Neutrophil (primary cell): ENCODE measurements around the gene TLK2.

Experiments used
- H3K27ac ChIP-seq: fragments of 200-600 bp; sonication (generic); 2 replicates; pipeline ENCODE4 v1.5.1; 2016; ENCODE audit warnings: mild to moderate bottlenecking, moderate library complexity
- H3K27me3 ChIP-seq: fragments of 200-600 bp; sonication (generic); 2 replicates; pipeline ENCODE4 v1.6.0; 2016; ENCODE audit warnings: mild to moderate bottlenecking
- H3K36me3 ChIP-seq: fragments of 200-600 bp; sonication (generic); 2 replicates; pipeline ENCODE4 v1.5.1; 2017
- H3K4me1 ChIP-seq, 2 experiments: fragments of 200-600 bp in 1 of 2; sonication (generic) in 1 of 2; 1 replicate in 1 of 2; 2 replicates in 1 of 2; pipeline versions ENCODE4 v1.5.1 to v1.6.1; 2013 to 2016; ENCODE audit warnings: low read depth in 1 of 2, low read length in 1 of 2, mild to moderate bottlenecking in 1 of 2, moderate library complexity in 1 of 2; ENCODE audit not compliant: control insufficient read depth in 1 of 2, insufficient read depth in 1 of 2
- H3K4me3 ChIP-seq, 2 experiments: fragments of 200-600 bp in 1 of 2; sonication (generic) in 1 of 2; 1 replicate in 1 of 2; 2 replicates in 1 of 2; pipeline ENCODE4 v1.5.1; 2013 to 2016; ENCODE audit warnings: low read depth in 1 of 2, low read length in 1 of 2, mild to moderate bottlenecking in 1 of 2, moderate library complexity in 1 of 2
- H3K9me3 ChIP-seq: fragments of 200-600 bp; sonication (generic); 2 replicates; pipeline ENCODE4 v1.5.1; 2016
- TF ChIP-seq, protein P1 (sequence below): fragments of 200-600 bp; sonication (generic); IDR thresholded peaks from 2 replicates; pipeline ENCODE4 v1.5.1; 2016; ENCODE audit warnings: antibody characterized with exemption

Gene TLK2

DNA sequence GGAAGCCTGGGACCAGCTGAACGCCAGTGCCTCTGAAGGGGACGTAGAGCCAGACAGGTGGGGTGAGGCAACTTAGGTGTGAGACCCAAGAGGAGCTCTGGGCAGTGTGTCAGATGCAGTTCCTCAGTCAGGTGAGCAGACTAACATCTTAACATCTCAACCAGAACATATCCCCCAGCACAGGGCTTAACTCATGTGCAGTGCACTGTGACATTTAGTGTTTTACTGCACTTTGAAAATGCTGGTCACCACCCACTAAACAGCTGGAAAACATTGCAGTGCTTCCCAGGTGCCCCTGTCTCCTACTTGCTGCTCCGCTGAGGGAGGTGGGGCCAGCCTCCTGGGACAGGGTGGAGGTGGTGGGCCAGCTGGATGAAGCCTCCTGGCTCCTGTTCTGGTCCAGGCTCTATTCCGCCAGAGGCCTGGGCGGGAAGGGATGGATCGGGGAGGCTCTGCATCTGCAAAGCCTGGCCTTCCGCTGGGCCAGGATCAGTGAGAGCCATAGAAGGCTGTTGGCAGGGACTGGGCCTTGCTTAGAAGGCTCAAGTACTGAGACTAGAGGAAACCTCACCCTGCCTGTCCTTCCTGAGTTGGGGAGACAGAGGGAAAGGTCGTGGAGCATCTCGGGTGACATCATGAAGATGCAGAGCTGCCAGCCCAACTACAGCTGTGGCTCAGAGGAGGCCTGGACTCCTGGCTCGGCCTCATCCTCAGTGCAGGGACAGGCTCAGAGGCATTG, 141.0 kb downstream of the TLK2 start:
- Histone ChIP-seq H3K4me1 (no peaks in the 10 kb centered on the region), H3K9me3 (no peaks in the 10 kb centered on the region), H3K27me3 (no peaks in the 10 kb centered on the region), H3K27ac (no peak overlapping the region), H3K36me3 (peaks cover 41% of the 10 kb centered on the region), H3K4me3 (no peak overlapping the region)
- TF ChIP-seq, protein P1, sequence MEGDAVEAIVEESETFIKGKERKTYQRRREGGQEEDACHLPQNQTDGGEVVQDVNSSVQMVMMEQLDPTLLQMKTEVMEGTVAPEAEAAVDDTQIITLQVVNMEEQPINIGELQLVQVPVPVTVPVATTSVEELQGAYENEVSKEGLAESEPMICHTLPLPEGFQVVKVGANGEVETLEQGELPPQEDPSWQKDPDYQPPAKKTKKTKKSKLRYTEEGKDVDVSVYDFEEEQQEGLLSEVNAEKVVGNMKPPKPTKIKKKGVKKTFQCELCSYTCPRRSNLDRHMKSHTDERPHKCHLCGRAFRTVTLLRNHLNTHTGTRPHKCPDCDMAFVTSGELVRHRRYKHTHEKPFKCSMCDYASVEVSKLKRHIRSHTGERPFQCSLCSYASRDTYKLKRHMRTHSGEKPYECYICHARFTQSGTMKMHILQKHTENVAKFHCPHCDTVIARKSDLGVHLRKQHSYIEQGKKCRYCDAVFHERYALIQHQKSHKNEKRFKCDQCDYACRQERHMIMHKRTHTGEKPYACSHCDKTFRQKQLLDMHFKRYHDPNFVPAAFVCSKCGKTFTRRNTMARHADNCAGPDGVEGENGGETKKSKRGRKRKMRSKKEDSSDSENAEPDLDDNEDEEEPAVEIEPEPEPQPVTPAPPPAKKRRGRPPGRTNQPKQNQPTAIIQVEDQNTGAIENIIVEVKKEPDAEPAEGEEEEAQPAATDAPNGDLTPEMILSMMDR = no peak

DNA sequence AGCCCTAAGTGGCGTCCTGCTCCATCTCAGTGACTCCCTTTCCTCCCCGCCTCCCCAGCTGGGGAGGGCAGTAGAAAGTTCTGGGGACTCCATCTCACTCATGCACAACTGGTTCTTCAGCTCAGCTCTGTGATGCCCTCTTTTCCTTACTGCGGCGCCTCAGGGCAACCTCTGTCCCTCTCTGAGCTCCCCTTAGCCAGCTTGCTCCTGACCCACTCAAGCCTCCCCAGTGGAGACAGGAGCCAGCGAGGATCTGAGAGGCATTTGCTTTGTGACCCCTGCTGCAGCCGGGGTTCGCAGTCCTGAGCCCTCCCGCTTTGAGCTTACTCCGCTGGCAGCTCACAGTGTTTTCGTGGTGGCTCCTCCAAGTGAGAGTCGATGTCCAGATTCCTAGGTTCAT, 142.6 kb downstream of the TLK2 start:
- TF ChIP-seq, protein P1 = no peak
- peaks cover 27% of the 10 kb centered on the region for H3K36me3 ChIP-seq

DNA sequence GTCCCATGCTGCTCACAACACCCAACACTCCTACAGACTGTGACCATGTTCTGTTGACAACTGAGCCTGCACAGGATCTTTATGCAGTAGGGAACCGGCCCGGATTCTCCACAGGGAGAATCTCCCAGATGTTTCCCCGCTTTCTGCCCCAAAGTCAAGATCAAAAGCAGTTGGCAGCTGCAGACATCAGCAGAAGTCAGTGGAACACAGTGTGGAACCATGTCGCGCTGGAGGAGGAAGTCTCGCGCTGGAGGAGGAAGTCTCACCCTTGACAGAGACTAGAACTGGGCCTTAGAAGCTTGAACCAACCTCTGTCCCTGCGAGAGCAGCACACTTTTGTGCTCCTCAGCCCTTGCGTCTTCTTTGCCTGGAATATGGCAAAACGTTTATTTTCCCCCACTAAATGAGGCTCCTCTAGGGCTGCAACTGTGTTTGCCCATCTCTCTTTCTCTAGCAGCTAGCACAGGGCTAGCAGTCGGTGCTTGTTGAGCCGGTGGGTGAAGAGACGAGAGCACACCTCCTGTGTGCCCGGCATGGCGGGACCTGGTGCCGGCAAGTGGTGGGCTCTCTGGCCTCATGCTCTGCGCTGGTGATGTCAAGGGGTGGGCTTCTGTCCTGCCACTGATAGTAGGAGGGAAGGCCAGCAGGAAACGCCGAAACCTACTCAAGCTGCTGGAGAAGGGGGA, 146.7 kb downstream of the TLK2 start:
- Histone ChIP-seq H3K36me3 (peaks cover 4% of the 10 kb centered on the region), H3K4me1 (peaks cover 21 to 24% of the 10 kb centered on the region in 2 experiments)

More for the DNA sequence above, 142.6 kb downstream of the TLK2 start:
- Histone ChIP-seq H3K4me1 (no peaks in the 10 kb centered on the region), H3K27me3 (peaks cover 12% of the 10 kb centered on the region), H3K9me3 (no peaks in the 10 kb centered on the region), H3K4me3 (no peak overlapping the region), H3K27ac (no peak overlapping the region)

DNA sequence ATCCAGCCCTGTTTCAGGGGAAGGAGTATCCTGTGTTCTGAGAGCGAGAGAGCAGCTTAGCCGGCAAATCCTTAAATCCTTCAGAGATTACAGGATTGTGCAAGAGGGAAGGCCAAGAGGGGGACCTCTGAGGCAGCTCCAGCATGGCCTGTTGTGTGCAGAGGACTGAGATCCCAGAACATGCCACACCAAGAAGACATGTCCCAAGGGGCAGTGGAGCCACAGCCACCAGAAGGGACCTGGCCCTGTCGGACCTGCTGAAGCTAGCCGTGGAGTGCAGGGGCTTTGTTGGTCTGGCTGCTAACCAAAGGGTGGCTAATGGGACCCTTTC, 147.2 kb downstream of the TLK2 start:
- TF ChIP-seq, protein P1 = no peak
- H3K4me1 ChIP-seq = peaks cover 21 to 24% of the 10 kb centered on the region in 2 experiments
- H3K4me3 ChIP-seq = no peak overlapping the region
- H3K27ac ChIP-seq = no peak overlapping the region
- no peaks in the 10 kb centered on the region for H3K9me3 ChIP-seq
- H3K27me3 ChIP-seq = peaks cover 58% of the 10 kb centered on the region
- H3K36me3 ChIP-seq = peaks cover 4% of the 10 kb centered on the region

More for the DNA sequence above, 146.7 kb downstream of the TLK2 start:
- Histone ChIP-seq H3K9me3 (no peaks in the 10 kb centered on the region), H3K4me3 (no peak overlapping the region), H3K27me3 (peaks cover 53% of the 10 kb centered on the region), H3K27ac (no peak overlapping the region)
- TF ChIP-seq, protein P1 = no peak

DNA sequence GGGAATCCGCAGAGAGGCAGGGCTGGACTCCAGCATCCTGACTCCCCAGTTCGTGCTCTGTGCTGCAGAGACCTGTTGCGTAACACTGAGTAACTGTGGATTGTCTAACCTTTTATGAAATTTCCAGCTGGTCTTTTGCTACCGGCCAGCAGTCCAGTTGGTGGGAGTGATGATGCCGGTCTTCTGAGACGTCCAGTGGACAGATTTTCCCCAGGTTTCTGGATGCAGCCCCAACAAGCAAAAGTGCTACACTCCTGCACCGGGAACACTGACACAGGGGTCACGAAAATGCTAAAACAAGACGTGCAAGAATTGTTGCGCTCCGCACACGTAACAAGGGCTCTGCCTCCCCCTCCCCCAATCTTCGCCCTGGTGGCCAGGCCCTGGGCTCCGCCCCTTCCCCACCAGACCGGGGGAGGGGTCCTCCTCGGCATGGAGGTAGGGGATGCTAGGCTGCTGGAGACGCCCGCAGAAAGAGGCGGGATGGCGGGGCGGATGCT, 148.1 kb downstream of the TLK2 start:
- H3K4me1 ChIP-seq = peaks cover 21 to 24% of the 10 kb centered on the region in 2 experiments
- H3K27me3 ChIP-seq = peaks cover 67% of the 10 kb centered on the region
- no peaks in the 10 kb centered on the region for H3K9me3 ChIP-seq
- H3K36me3 ChIP-seq = peaks cover 4% of the 10 kb centered on the region
- H3K4me3 ChIP-seq = peak overlapping the region in 1 of 2 experiments; percentile 44
- TF ChIP-seq, protein P1 = no peak
- no peak overlapping the region for H3K27ac ChIP-seq
